IPS-18c (cell line): ENCODE results near the gene CYP1A2.
"Not testable (repeated sequence)": the region's sequence is repeated elsewhere in the genome, so short reads cannot be mapped to it uniquely, and the experiment has no call there.

Experiments used
- H3K4me3 ChIP-seq: 2 replicates; pipeline ENCODE4 v1.7.0; 2013; ENCODE audit warnings: low read depth, mild to moderate bottlenecking, low read length, moderate library complexity; ENCODE audit not compliant: insufficient read depth
- H3K9me3 ChIP-seq: one replicate; pipeline ENCODE4 v1.6.1; 2013; ENCODE audit warnings: mild to moderate bottlenecking, low read length, moderate library complexity; ENCODE audit not compliant: control insufficient read depth, insufficient read depth

The CYP1A2 gene

DNA sequence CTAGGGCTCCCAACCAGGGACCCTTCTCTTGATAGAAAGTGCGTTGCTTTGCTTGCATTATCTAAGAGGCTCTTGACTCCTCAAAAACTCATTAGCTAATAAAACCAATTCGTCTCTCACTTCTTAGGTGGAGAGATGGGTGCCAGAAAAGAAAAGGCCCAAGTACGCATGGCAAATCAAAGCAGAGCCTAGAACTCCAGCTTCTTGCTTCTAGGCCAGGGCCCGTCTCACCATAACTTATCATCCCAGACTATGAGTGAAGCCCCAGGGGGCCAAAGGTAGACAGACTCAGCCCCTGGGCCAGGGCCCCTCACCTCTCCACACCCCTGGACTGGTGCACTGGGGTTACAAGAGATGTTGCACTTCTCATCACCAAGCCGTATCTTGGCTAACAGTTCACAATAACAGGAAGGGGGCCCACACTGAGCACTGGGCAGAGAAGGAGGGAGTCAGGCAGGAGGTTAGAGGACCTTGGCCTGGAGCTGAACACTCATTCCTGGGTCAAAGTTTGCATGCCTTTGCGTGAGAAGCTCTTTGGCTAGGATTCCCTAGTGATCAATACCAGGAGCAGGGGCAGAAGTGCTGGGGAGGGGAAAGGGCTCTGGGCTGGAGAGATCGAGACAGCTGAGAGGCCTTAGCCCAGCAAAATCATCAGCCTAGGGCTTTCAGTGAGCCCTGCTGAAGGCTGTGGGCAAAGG lies 17.9 kb upstream of the CYP1A2 start:
- H3K9me3 ChIP-seq, result peaks cover 3% of the 10 kb centered on the region
- H3K4me3 ChIP-seq, result no peak overlapping the region

DNA sequence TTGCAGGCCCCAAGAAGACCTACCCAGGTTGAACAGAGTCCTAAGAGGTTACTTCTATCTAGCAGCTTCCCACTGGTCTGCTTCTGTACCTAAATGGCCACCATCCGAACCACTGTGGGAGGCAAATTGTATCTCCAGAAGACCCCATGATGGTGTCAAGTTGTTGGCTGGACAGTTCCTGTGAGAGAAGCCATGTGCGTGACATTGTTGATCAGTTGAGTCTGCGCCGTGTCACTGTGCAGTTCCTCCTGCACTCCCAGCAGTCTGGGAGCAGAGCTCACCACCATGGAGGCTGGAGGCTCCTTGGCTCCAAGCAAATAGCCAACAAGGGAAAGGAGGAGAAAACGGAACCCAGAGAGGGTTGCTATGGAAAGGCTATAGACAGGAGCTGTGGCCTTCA lies 15.8 kb upstream of the CYP1A2 start:
- Histone ChIP-seq H3K4me3 (no peak overlapping the region), H3K9me3 (no peaks in the 10 kb centered on the region)

DNA sequence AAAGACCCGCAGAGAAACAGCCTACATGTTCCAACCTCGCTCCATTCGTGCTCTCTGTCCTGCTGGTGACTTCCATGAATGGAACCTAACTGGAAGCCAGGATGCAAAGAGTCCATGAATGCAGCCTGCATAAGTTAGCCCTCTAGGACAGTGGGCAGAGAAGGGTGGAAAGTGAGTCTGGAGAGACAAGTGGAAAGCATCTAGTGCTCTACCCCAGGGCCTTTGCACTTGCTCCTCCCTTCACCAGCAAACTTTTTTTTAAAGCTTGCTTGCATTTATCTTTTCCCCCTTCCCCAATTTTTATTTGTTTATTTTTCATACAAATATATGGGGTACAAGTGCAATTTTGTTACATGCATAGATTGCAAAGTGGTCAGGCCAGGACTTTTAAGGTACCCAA lies 15.4 kb upstream of the CYP1A2 start:
- Histone ChIP-seq H3K4me3 (no peak overlapping the region), H3K9me3 (no peaks in the 10 kb centered on the region)

DNA sequence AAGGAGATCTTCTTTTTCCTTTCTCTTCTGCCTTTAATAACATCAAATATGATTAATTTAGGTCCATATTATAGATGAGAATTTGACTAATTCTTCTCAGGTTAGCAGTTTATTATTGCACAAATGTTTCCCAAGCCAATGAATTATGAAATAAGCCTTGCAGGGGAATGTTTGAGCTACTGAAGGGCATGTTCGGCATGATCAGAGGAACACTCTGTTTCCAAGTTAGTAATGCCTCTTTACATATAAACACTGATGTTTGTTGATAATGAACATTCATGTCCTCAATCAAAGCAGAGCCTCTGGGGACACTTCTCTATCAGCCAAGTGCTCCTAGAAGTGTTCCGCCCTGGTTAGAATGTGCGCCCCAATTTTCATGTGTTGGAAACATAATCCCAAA lies 13.3 kb upstream of the CYP1A2 start:
- H3K4me3 ChIP-seq, result no peak overlapping the region
- H3K9me3 ChIP-seq, result no peaks in the 10 kb centered on the region

DNA sequence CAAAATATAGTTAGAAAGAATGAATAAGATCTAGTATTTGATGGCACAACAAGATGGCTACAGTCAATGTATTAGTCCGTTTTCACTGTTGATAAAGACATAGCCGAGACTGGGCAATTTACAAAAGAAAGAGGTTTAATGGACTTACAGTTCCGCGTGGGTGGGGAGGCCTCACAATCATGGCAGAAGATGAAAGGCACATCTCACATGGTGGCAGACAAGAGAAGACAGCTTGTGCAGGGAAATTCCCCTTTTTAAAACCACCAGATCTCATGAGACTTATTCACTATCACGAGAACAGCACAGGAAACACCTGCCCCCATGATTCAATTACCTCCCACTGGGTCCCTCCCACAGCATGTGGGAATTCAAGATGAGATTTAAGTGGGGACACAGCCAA lies 10.4 kb upstream of the CYP1A2 start:
- not testable (repeated sequence) for H3K9me3 ChIP-seq, H3K4me3 ChIP-seq

DNA sequence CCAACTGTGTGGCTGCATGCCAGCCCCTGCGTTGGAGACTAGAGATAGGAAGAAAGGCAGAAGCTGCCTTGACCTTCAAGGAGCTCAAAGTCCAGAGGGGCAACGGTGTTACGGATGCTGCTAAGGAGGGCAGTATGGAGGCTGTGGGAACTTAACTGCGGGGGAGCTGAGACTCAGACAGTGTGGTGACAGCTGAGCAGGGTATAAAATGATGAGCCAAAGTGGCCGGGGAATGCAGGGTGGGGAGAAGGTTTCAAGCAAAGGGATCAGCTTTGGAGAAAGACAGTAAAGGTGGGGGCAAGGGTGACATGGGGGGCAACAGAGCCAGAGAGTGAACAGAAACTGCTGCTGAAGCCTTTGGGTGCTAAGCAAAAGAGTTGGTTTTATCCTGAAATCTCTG lies 6.2 kb upstream of the CYP1A2 start:
- Histone ChIP-seq H3K9me3 (no peaks in the 10 kb centered on the region), H3K4me3 (no peak overlapping the region; the same call in 1 of the 2 replicates)

DNA sequence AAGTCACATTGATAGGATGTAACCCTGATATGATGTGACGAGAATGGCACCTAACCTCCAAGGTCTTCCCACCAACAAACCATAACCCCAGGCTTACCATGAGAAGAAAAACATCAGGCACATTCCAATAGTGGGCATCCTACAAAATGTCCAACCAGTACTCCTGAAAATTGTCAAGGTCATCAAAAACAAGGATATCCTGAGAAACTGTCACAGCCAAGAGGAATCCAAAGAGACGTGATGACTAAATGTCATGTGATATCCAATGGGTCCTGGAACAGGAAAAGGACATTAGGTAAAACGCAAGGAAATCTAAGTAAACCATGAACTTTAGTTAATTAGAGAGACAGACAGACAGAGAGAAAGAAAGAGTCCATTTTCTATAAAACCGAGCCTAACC lies 2.3 kb upstream of the CYP1A2 start:
- H3K4me3 ChIP-seq, result no peak overlapping the region
- no peaks in the 10 kb centered on the region for H3K9me3 ChIP-seq

DNA sequence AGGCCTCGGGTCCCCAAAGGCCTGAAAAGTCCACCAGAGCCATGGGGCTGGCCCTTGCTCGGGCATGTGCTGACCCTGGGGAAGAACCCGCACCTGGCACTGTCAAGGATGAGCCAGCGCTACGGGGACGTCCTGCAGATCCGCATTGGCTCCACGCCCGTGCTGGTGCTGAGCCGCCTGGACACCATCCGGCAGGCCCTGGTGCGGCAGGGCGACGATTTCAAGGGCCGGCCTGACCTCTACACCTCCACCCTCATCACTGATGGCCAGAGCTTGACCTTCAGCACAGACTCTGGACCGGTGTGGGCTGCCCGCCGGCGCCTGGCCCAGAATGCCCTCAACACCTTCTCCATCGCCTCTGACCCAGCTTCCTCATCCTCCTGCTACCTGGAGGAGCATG lies 1.2 kb downstream of the CYP1A2 start:
- H3K9me3 ChIP-seq, result no peaks in the 10 kb centered on the region
- H3K4me3 ChIP-seq, result no peak overlapping the region

DNA sequence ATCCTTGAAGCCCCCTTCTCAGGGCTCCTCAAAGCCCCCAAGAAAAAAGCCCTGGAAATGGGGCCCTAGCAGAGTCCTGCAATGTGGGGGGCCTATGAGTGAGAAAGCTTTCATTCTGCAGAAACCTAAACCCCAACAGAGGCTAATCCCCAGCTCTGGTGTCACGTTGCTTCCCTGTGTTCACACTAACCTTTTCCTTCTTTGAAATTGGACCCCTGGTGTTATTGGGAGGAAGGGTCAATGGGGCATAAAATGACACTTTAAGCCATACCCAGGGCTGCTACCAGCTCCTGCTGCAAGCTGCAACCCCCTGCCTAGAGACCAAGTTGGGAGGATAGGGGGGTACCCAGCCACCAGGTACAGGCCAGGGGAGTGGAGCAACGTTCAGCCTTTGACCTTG lies 2.1 kb downstream of the CYP1A2 start:
- no peak overlapping the region for H3K4me3 ChIP-seq
- H3K9me3 ChIP-seq, result no peaks in the 10 kb centered on the region

DNA sequence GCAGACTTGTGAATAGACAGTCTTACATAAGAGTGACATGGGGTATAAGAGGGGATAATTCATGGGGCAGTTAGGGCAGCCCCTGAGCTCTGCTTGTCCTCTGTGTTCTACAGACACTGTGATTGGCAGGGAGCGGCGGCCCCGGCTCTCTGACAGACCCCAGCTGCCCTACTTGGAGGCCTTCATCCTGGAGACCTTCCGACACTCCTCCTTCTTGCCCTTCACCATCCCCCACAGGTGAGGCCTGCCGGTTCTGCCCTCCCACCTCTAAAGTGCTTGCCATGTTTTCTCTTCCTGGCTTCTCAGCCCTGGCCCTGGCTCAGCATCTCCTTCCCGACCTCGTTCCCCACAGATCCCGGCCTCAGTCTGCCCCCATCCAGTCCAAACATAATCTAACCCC lies 3.4 kb downstream of the CYP1A2 start:
- H3K9me3 ChIP-seq, result no peaks in the 10 kb centered on the region
- no peak overlapping the region for H3K4me3 ChIP-seq

DNA sequence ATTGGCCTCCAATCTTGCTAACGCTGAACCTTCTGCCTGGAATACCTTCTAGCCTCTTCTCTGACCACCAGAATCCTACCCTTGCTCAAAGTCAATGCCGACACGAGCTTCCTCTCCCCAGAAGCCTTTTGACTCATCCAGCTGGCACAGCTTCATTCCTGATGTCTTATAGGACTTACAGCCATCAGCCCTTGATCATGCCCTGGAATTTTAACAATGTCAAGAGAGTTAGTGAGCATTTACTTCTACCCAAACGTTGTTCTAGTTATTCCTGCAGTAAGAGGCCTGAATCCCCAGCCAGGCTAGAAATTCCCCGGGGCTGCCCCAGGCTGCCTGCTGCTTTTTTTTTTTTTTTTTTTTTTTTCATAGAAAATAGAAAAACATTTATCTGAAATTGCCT lies 3.9 kb downstream of the CYP1A2 start:
- H3K4me3 ChIP-seq, result no peak overlapping the region
- H3K9me3 ChIP-seq, result no peaks in the 10 kb centered on the region

DNA sequence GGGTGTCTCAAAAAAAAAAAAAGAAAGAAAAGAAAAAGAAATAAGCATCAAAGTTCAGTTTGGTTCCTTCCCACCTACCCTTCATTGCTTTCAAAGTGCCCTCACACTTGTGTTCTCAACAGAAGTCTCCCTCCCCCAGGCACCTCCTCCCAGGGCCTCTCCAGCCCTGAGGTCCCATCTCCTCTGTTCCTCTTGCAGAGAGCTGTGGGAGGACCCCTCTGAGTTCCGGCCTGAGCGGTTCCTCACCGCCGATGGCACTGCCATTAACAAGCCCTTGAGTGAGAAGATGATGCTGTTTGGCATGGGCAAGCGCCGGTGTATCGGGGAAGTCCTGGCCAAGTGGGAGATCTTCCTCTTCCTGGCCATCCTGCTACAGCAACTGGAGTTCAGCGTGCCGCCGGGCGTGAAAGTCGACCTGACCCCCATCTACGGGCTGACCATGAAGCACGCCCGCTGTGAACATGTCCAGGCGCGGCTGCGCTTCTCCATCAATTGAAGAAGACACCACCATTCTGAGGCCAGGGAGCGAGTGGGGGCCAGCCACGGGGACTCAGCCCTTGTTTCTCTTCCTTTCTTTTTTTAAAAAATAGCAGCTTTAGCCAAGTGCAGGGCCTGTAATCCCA lies 6.1 kb downstream of the CYP1A2 start:
- H3K9me3 ChIP-seq, result no peaks in the 10 kb centered on the region

DNA sequence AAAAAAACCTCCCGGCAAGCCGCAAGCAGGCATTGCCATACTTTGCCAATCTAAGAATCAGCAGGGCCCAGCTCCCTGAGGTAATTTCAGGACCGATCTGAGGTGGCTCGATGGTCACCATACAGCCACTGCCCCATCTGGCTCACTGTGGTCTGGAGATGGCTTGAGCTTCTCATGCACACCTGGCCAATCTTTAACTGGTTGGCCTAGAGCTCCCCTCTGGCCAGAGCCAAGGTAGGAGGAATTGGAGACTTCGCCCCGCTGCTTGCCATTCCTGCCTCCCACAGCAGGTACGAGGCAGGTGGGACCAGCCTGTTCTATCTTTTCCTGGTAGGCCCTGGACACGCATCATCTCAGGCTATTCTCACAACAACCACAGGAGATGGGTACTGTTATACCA lies 10.1 kb downstream of the CYP1A2 start:
- H3K4me3 ChIP-seq, result no peak overlapping the region
- no peaks in the 10 kb centered on the region for H3K9me3 ChIP-seq

More for the DNA sequence above, 6.1 kb downstream of the CYP1A2 start:
- H3K4me3 ChIP-seq, result no peak overlapping the region

DNA sequence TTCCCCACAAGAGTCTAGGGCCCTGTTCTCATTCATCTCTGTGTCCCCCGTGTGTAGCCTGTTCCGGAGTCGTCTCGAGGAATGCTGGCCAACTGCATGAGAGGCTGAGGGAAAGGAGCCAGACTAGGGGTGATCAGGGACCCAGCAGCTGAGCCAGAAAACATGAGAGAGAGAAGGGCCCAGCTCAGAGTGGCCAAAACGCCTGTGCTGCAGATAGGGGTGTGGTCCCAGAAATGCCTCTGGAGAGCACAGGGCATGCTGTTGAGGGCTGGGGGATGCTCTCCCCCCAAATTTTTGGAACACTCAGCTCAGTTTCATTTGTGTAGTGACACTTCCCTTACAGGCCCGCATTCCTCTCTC lies 14.1 kb downstream of the CYP1A2 start:
- H3K9me3 ChIP-seq, result no peaks in the 10 kb centered on the region
- H3K4me3 ChIP-seq, result no peak overlapping the region

DNA sequence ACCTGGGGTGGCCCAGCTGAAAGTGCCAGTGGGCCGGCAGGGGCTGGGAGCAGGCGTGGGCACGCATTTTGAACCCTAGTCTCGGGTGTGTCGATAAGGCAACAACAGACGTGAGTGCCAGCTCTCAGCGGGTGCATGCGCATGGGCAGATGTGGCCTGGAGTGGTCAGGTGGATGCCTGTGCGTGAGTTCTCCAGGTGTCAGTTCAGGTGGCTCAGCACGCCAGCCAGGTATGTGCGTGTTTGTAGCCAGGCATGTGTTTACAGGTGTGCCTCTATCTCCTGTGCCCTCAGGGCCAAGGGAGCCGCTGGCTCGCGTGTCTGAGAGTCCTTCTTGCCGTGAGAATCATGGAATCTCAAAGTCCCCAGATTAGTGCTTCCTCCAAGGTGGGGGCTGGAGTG lies 14.8 kb downstream of the CYP1A2 start:
- Histone ChIP-seq H3K9me3 (no peaks in the 10 kb centered on the region), H3K4me3 (no peak overlapping the region)

DNA sequence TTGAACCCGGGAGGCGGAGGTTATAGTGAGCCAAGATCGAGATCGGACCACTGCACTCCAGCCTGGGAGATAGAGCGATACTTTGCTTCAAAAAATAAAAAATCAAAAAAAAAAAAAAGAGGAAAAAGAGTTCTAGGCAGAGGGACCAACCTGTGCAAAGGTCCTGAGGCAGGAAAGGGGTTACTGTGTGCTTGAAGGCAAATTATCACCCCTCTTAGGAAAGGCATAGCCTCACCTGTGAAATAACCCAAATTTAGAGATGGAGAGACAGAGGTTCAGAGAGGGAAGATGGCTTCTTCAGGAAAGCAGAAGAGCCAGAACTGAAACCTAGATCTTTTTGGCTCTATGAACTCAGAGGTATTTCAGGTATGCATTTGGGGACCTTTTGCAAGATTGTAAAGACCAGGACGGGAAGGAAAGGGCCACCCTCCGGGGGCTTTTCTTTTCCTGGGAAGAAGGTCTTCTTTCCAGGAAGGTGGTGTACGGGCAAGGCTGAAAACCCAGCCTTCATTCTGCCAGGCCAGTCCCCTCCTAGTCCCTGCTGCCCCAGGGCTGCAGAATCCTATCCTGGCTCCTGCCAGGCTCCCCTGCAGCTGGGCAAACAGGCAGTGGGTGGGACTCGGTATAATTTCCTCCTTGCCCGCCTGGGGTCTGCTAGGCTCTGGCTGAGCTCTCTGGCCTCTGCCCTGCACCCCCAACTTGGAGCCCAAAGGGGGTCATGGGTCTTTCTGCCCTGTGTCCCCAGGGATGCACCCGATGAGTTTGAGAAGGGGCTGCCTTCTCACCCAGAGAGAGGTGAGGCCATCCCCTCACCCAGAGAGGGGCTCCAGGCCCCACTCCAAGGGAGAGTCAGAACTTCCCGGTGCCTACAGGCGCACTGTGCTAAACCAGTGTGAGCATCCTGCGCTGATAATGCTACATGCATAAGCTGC lies 18.8 kb downstream of the CYP1A2 start:
- Histone ChIP-seq H3K9me3 (no peaks in the 10 kb centered on the region), H3K4me3 (no peak overlapping the region)

DNA sequence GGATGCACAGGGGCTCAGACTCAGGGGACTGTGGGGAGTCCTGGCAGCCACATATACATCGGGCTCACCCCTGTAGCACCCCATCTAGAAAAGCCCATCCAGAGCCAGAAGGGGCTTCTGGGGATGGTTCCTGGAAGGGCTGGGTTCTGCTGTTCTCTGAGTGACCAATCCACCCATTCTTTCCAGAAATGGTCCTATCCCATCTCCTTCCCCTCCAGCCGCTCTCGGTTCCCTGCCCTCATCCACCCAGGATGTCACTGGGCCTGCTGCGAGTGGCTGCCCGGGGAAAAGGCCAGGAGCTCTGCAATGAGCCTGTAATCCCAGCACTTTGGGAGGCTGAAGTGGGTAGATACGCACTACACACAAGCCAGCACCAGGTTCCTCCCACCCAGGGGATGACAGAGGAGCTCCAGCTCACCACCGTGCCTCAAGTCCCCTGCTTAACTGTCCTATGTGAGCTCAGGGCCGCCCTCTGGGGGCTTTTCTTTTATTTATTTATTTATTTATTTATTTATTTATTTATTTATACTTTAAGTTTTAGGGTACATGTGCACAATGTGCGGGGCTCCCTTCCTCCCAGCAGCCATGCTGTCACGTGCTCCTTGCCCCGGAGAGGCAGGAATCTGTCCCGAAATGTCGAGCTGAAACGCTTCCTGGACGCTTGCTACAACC lies 19.6 kb downstream of the CYP1A2 start:
- no peak overlapping the region for H3K4me3 ChIP-seq
- no peaks in the 10 kb centered on the region for H3K9me3 ChIP-seq
